GM12878 (cell line): ENCODE results near the gene LEKR1. TPM values are rescaled to one million over a fixed set of nuclear protein-coding genes. Genes with fewer than 3 reads are reported as not detected.

Experiments
- ATAC-seq: fragments of 200-7000 bp; cut with Tn5 transposase; 3 replicates; pipeline ENCODE4 v1.9.1; 2020; ENCODE audit warnings: mild to moderate bottlenecking, moderate library complexity
- BruUV-seq: library from RNA; stranded (reverse); fragments of 400-500 nt; replicated peaks from 2 replicates; lab custom pipeline; 2021; lab: Mats Ljungman, UMichigan
- CTCF ChIA-PET: fragments of 300-600 bp; sonication (Branson Sonifier 250); formaldehyde crosslinking; extraction: SDS; loops from one replicate; lab custom pipeline; 2021; ENCODE audit warnings: inconsistent platforms; lab: Yijun Ruan, JAX
- POLR2A ChIA-PET: fragments of 350-600 bp; formaldehyde crosslinking; extraction: SDS; loops from one replicate; lab custom pipeline; 2021; ENCODE audit warnings: inconsistent platforms; lab: Charles Lee
- RAD21 ChIA-PET: fragments of 300-600 bp; sonication (Branson Sonifier 250); formaldehyde crosslinking; loops from one replicate; lab custom pipeline; 2023; ENCODE audit warnings: antibody characterized with exemption; ENCODE audit not compliant: unreplicated experiment; lab: Charles Lee
- SMC1A ChIA-PET: fragments of 300-600 bp; sonication (Branson Sonifier 250); formaldehyde crosslinking; loops from one replicate; lab custom pipeline; 2023; ENCODE audit not compliant: unreplicated experiment, uncharacterized antibody; lab: Charles Lee
- DNase-seq: peaks from one replicate; pipeline ENCODE4 v3.0.0-alpha.2; 2011; ENCODE audit warnings: low read depth, low spot score
- FAIRE-seq: peaks from 3 replicates; lab custom pipeline; 2011; peaks lifted over from hg19 to GRCh38; lab: Jason Lieb, UNC
- H2AFZ ChIP-seq: 2 replicates; pipeline ENCODE4 v1.6.0; 2011; ENCODE audit warnings: low read depth, low read length, control low read depth; ENCODE audit not compliant: control insufficient read depth
- H3K27ac ChIP-seq: 2 replicates; pipeline ENCODE4 v1.5.1; 2011; ENCODE audit warnings: control low read depth; ENCODE audit not compliant: control insufficient read depth, insufficient read depth
- H3K27me3 ChIP-seq, 2 experiments: replicated peaks in 1 of 2; 2 replicates each; pipeline versions ENCODE4 v1.6.0 to v1.6.1; 2011; ENCODE audit warnings: low read length in 1 of 2; ENCODE audit not compliant: control insufficient read depth in 2 of 2, insufficient read depth in 2 of 2
- H3K36me3 ChIP-seq, 2 experiments: 2 replicates each; pipeline ENCODE4 v1.5.1; 2011; ENCODE audit warnings: low read length in 1 of 2; ENCODE audit not compliant: control insufficient read depth in 2 of 2, insufficient read depth in 2 of 2
- H3K4me1 ChIP-seq: 2 replicates; pipeline ENCODE4 v1.6.1; 2011; ENCODE audit warnings: mild to moderate bottlenecking, low read length, moderate library complexity, mixed read lengths; ENCODE audit not compliant: control insufficient read depth, insufficient read depth
- H3K4me2 ChIP-seq: 2 replicates; pipeline ENCODE4 v1.6.0; 2011; ENCODE audit warnings: control low read depth; ENCODE audit not compliant: control insufficient read depth, insufficient read depth
- H3K4me3 ChIP-seq: fragments of 200-600 bp; sonication (generic); 2 replicates; pipeline ENCODE4 v1.5.1; 2016
- H3K79me2 ChIP-seq: 2 replicates; pipeline ENCODE4 v1.6.0; 2011; ENCODE audit warnings: low read length; ENCODE audit not compliant: control insufficient read depth, insufficient read depth
- H3K9ac ChIP-seq: 2 replicates; pipeline ENCODE4 v1.8.0; 2011; ENCODE audit warnings: low read length, control low read depth, mixed read lengths; ENCODE audit not compliant: control insufficient read depth, insufficient read depth
- H3K9me3 ChIP-seq: replicated peaks from 3 replicates; pipeline ENCODE4 v1.5.1; 2011; ENCODE audit warnings: mild to moderate bottlenecking, low read length; ENCODE audit not compliant: control insufficient read depth, insufficient read depth
- H4K20me1 ChIP-seq: 2 replicates; pipeline ENCODE4 v1.6.0; 2011; ENCODE audit not compliant: control insufficient read depth, insufficient read depth
- BMI1 ChIP-seq: fragments of 450-650 bp; IDR thresholded peaks from 2 replicates; pipeline ENCODE4 v1.6.1; 2016; ENCODE audit warnings: mild to moderate bottlenecking, moderate library complexity, borderline replicate concordance
- DPF2 ChIP-seq: fragments of 450-650 bp; IDR thresholded peaks from 2 replicates; pipeline ENCODE4 v1.6.1; 2017; ENCODE audit warnings: mild to moderate bottlenecking
- GATAD2B ChIP-seq: fragments of 450-650 bp; conservative IDR thresholded peaks from 2 replicates; pipeline ENCODE4 v1.6.1; 2017; ENCODE audit warnings: low read depth, mild to moderate bottlenecking, moderate library complexity
- JUND ChIP-seq: IDR thresholded peaks from 2 replicates; pipeline ENCODE4 v1.6.1; 2012; ENCODE audit warnings: low read depth, mild to moderate bottlenecking, low read length, improper control_type of control experiment, moderate library complexity
- KAT2A ChIP-seq: conservative IDR thresholded peaks from 2 replicates; pipeline ENCODE4 v1.6.1; 2011; ENCODE audit warnings: low read depth, low read length; ENCODE audit not compliant: control insufficient read depth
- LARP7 ChIP-seq: fragments of 450-650 bp; IDR thresholded peaks from 2 replicates; pipeline ENCODE4 v1.6.1; 2017; ENCODE audit warnings: mild to moderate bottlenecking
- MTA3 ChIP-seq: IDR thresholded peaks from 2 replicates; pipeline ENCODE4 v1.6.1; 2012; ENCODE audit warnings: low read length, inconsistent platforms, borderline replicate concordance
- NFIC ChIP-seq: IDR thresholded peaks from 2 replicates; pipeline ENCODE4 v1.6.1; 2012; ENCODE audit warnings: low read depth, mild to moderate bottlenecking, inconsistent platforms, low read length, moderate library complexity
- SMAD1 ChIP-seq: fragments of 450-650 bp; IDR thresholded peaks from 2 replicates; pipeline ENCODE4 v1.6.1; 2018; ENCODE audit warnings: mild to moderate bottlenecking, low read depth; ENCODE audit not compliant: partially characterized antibody
- ZNF384 ChIP-seq: IDR thresholded peaks from 2 replicates; pipeline ENCODE4 v1.6.1; 2012; ENCODE audit warnings: low read depth, mild to moderate bottlenecking, low read length, improper control_type of control experiment, borderline replicate concordance
- WGBS: methylation state at CpG from one replicate; pipeline ENCODE4 v1.1.6; 2016; ENCODE audit warnings: low lambda C conversion rate; ENCODE audit not compliant: insufficient replicate concordance, insufficient coverage; ENCODE audit errors: missing lambda C conversion rate; 5-methylcytosine and 5-hydroxymethylcytosine counted together
- in situ Hi-C: fragments of 300-500 bp; cut with MboI; formaldehyde crosslinking; loops from 9 replicates; pipeline ENCODE4 v1.14.3; 2018; ENCODE audit warnings: mixed read lengths
- intact Hi-C: fragments of 100-400 bp; cut with micrococcal nuclease; formaldehyde crosslinking; loops from one replicate; pipeline ENCODE4 v1.14.2; 2022; ENCODE audit not compliant: unreplicated experiment
- polyA plus RNA-seq, 11 experiments: library from polyadenylated mRNA; depleted of rRNA in 4 of 11; unstranded in 6 of 11; stranded (reverse) in 5 of 11; fragments of >200 nt; fragmentation: Nextera tagmentation in 4 of 11; fragmentation: Illumina TruSeq in 1 of 11; extraction: Ambion mirVana in 4 of 11; extraction: Trizol in 1 of 11; gene quantifications; 1 replicate in 1 of 11; 2 replicates in 10 of 11; pipeline versions ENCODE4 v1.2.1 to v1.2.3, GENCODE V29; 2011 to 2016; ENCODE audit warnings: inconsistent platforms in 2 of 11, missing spikeins in 2 of 11, low read depth in 1 of 11
- total RNA-seq, 4 experiments: library from RNA; depleted of rRNA in 3 of 4; stranded (reverse); fragments of >200 nt in 3 of 4; fragmentation: Illumina TruSeq in 1 of 4; extraction: Trizol in 1 of 4; gene quantifications; 2 replicates each; pipeline versions ENCODE4 v1.2.1 to v1.2.3, GENCODE V29; 2013 to 2021
- TF ChIP-seq, protein P1 (sequence below): fragments of 450-650 bp; formaldehyde crosslinking; IDR thresholded peaks from 2 replicates; pipeline ENCODE4 v1.4.0; 2022; ENCODE audit warnings: mild to moderate bottlenecking, moderate library complexity
- TF ChIP-seq, protein P2 (sequence below): fragments of 450-650 bp; IDR thresholded peaks from 2 replicates; pipeline ENCODE4 v1.6.1; 2017; ENCODE audit warnings: antibody characterized with exemption, mild to moderate bottlenecking, moderate library complexity
- TF ChIP-seq, protein P3 (sequence below): fragments of 450-650 bp; IDR thresholded peaks from 2 replicates; pipeline ENCODE4 v1.6.1; 2016; ENCODE audit warnings: mild to moderate bottlenecking
- TF ChIP-seq, protein P4 (sequence below): fragments of 150-350 bp; IDR thresholded peaks from 2 replicates; pipeline ENCODE4 v1.6.1; 2014; ENCODE audit warnings: mild to moderate bottlenecking, low read depth, low read length

LEKR1 gene
- total and polyA plus RNA-seq, 10 of the 15 experiments (the other 5 are each of a cell fraction or from before 2014, with no cell fraction given) = 0.48 to 3.2 (median 1.3) TPM

DNA sequence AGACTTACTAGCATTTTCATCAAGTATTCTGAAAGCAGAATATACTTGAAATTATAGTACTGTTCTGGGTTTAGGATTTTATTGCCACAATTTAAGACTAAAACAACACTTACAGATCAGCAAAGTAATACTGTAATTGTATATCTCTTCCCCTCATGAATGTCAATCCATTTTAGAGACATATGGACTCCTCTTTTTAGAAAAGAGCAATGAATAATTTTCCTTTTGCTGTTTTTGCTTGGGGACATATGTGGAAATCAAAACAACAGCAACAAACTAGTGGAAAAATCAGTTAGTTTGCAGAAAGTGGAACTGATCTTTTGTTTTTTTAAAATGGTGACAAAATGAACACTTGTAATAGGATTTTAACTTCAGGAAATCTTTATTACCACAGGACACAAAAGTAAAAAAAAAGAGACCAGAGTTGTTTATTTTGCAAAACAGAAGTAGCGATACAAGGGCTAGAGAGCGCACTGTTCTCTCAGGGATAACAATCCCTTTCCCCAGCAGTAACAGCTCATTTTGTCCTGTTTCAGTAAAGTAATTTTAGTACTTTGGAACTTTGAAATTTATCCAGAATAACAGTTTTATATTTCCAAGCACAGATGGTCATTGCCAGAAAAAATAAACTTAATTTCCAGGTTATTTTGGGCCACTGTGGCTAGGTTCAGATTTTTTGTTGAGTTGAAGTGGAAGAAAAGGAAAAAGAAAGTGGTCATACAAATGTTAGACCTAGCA is 17.1 kb downstream of the LEKR1 start:
- ChIA-PET RAD21 (interaction anchor here (1.0 kb wide), 1 partner anchor 19 kb away, joined by 3 read pairs; no protein-coding TSS in a partner anchor), POLR2A (no interaction called here), SMC1A (no interaction called here), CTCF (interaction anchor here (1.4 kb wide), 1 partner anchor 12 kb away, joined by 4 read pairs; no protein-coding TSS in a partner anchor)
- intact Hi-C loops = no loop called here
- DNase-seq (no peak), ATAC-seq (no peak), FAIRE-seq (no peak)
- Histone ChIP-seq H3K9me3 (no peaks in the 10 kb centered on the region), H3K9ac (no peak overlapping the region), H3K4me1 (no peaks in the 10 kb centered on the region), H2AFZ (no peak overlapping the region), H3K4me2 (no peak overlapping the region), H3K27ac (no peak overlapping the region), H3K27me3 (no peaks in the 10 kb centered on the region), H3K4me3 (no peak overlapping the region), H4K20me1 (no peaks in the 10 kb centered on the region), H3K79me2 (no peaks in the 10 kb centered on the region), H3K36me3 (no peaks in the 10 kb centered on the region)
- WGBS = 100% methylated on average over 2 of the region's 2 CpGs
- in situ Hi-C loops = no loop called here
- BruUV-seq = no TSS peak
- no peak for TF ChIP-seq JUND
- TF ChIP-seq, protein P1, sequence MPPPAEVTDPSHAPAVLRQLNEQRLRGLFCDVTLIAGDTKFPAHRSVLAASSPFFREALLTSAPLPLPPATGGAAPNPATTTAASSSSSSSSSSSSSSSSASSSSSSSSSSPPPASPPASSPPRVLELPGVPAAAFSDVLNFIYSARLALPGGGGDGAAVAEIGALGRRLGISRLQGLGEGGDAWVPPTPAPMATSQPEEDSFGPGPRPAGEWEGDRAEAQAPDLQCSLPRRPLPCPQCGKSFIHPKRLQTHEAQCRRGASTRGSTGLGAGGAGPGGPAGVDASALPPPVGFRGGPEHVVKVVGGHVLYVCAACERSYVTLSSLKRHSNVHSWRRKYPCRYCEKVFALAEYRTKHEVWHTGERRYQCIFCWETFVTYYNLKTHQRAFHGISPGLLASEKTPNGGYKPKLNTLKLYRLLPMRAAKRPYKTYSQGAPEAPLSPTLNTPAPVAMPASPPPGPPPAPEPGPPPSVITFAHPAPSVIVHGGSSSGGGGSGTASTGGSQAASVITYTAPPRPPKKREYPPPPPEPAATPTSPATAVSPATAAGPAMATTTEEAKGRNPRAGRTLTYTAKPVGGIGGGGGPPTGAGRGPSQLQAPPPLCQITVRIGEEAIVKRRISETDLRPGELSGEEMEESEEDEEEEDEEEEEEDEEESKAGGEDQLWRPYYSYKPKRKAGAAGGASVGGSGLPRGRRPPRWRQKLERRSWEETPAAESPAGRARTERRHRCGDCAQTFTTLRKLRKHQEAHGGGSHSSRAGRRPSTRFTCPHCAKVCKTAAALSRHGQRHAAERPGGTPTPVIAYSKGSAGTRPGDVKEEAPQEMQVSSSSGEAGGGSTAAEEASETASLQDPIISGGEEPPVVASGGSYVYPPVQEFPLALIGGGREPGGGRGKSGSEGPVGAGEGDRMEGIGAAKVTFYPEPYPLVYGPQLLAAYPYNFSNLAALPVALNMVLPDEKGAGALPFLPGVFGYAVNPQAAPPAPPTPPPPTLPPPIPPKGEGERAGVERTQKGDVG (CRISPR knock-in tag) = no peak
- no peak for TF ChIP-seq SMAD1
- TF ChIP-seq KAT2A = no peak
- TF ChIP-seq, protein P2, sequence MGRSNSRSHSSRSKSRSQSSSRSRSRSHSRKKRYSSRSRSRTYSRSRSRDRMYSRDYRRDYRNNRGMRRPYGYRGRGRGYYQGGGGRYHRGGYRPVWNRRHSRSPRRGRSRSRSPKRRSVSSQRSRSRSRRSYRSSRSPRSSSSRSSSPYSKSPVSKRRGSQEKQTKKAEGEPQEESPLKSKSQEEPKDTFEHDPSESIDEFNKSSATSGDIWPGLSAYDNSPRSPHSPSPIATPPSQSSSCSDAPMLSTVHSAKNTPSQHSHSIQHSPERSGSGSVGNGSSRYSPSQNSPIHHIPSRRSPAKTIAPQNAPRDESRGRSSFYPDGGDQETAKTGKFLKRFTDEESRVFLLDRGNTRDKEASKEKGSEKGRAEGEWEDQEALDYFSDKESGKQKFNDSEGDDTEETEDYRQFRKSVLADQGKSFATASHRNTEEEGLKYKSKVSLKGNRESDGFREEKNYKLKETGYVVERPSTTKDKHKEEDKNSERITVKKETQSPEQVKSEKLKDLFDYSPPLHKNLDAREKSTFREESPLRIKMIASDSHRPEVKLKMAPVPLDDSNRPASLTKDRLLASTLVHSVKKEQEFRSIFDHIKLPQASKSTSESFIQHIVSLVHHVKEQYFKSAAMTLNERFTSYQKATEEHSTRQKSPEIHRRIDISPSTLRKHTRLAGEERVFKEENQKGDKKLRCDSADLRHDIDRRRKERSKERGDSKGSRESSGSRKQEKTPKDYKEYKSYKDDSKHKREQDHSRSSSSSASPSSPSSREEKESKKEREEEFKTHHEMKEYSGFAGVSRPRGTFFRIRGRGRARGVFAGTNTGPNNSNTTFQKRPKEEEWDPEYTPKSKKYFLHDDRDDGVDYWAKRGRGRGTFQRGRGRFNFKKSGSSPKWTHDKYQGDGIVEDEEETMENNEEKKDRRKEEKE = no peak
- no peak for TF ChIP-seq NFIC
- TF ChIP-seq, protein P3, sequence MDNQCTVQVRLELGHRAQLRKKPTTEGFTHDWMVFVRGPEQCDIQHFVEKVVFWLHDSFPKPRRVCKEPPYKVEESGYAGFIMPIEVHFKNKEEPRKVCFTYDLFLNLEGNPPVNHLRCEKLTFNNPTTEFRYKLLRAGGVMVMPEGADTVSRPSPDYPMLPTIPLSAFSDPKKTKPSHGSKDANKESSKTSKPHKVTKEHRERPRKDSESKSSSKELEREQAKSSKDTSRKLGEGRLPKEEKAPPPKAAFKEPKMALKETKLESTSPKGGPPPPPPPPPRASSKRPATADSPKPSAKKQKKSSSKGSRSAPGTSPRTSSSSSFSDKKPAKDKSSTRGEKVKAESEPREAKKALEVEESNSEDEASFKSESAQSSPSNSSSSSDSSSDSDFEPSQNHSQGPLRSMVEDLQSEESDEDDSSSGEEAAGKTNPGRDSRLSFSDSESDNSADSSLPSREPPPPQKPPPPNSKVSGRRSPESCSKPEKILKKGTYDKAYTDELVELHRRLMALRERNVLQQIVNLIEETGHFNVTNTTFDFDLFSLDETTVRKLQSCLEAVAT = no peak
- no peak for TF ChIP-seq BMI1
- TF ChIP-seq MTA3 = no peak
- TF ChIP-seq, protein P4, sequence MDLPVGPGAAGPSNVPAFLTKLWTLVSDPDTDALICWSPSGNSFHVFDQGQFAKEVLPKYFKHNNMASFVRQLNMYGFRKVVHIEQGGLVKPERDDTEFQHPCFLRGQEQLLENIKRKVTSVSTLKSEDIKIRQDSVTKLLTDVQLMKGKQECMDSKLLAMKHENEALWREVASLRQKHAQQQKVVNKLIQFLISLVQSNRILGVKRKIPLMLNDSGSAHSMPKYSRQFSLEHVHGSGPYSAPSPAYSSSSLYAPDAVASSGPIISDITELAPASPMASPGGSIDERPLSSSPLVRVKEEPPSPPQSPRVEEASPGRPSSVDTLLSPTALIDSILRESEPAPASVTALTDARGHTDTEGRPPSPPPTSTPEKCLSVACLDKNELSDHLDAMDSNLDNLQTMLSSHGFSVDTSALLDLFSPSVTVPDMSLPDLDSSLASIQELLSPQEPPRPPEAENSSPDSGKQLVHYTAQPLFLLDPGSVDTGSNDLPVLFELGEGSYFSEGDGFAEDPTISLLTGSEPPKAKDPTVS = no peak
- no peak for TF ChIP-seq DPF2
- no peak for TF ChIP-seq LARP7
- no peak for TF ChIP-seq GATAD2B
- no peak for TF ChIP-seq ZNF384
